ENCODE data around the gene CFAP46.

CFAP46 gene

GRCh38 chr10:132947843-132948242 is 5.5 kb upstream of the CFAP46 start:
- TF ChIP-seq SIN3A (IDR thresholded peaks at IDR 0.05; ENCODE audit: borderline replicate concordance, insufficient read depth, low read length) (no peak), POLR2AphosphoS5 (IDR thresholded peaks at IDR 0.05; ENCODE audit: low read depth, low read length) (no peak), FOXP2 (optimal IDR thresholded peaks at IDR 0.05; ENCODE audit: borderline replicate concordance, extremely low read depth, extremely low read length, insufficient read depth) (no peak), TAF1 (IDR thresholded peaks at IDR 0.05; ENCODE audit: borderline replicate concordance, insufficient read depth, low read length) (no peak)
- TF ChIP-seq, protein P1, sequence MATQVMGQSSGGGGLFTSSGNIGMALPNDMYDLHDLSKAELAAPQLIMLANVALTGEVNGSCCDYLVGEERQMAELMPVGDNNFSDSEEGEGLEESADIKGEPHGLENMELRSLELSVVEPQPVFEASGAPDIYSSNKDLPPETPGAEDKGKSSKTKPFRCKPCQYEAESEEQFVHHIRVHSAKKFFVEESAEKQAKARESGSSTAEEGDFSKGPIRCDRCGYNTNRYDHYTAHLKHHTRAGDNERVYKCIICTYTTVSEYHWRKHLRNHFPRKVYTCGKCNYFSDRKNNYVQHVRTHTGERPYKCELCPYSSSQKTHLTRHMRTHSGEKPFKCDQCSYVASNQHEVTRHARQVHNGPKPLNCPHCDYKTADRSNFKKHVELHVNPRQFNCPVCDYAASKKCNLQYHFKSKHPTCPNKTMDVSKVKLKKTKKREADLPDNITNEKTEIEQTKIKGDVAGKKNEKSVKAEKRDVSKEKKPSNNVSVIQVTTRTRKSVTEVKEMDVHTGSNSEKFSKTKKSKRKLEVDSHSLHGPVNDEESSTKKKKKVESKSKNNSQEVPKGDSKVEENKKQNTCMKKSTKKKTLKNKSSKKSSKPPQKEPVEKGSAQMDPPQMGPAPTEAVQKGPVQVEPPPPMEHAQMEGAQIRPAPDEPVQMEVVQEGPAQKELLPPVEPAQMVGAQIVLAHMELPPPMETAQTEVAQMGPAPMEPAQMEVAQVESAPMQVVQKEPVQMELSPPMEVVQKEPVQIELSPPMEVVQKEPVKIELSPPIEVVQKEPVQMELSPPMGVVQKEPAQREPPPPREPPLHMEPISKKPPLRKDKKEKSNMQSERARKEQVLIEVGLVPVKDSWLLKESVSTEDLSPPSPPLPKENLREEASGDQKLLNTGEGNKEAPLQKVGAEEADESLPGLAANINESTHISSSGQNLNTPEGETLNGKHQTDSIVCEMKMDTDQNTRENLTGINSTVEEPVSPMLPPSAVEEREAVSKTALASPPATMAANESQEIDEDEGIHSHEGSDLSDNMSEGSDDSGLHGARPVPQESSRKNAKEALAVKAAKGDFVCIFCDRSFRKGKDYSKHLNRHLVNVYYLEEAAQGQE (IDR thresholded peaks at IDR 0.05; ENCODE audit: insufficient read depth in 1 of 2, low read depth in 2 of 2, low read length in 2 of 2), result no peak

- TF ChIP-seq FOXP2 (optimal IDR thresholded peaks at IDR 0.05; ENCODE audit: borderline replicate concordance, extremely low read depth, extremely low read length, insufficient read depth), result no peak
- no peak for TF ChIP-seq SIN3A (IDR thresholded peaks at IDR 0.05; ENCODE audit: borderline replicate concordance, insufficient read depth, low read length)
Observed at GRCh38 chr10:132946806-132947546, 4.6 kb upstream of the CFAP46 start.

DNA sequence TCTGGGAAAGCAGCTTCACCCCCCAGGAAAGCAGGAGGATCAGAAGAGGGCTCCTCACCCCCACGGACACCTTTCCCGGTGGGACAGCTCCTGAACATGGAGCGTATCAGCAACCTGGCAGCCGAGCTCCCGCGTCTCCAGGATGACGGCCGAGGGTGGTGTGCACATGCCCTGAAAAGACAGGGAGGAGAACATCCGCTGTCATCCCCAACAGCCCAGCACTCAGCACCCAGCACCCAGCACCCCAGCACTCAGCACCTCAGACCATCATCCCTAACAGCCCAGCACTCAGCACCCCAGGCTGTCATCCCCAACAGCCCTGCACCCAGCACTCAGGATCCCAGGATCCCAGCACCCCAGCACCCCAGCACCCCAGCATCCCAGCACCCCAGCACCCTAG is 3.9 kb upstream of the CFAP46 start:
- TF ChIP-seq SIN3A (IDR thresholded peaks at IDR 0.05; ENCODE audit: borderline replicate concordance, insufficient read depth, low read length), result no peak
- TF ChIP-seq TAF1 (IDR thresholded peaks at IDR 0.05; ENCODE audit: borderline replicate concordance, insufficient read depth, low read length), result no peak
- TF ChIP-seq POLR2AphosphoS5 (IDR thresholded peaks at IDR 0.05; ENCODE audit: low read depth, low read length), result no peak
- TF ChIP-seq FOXP2 (optimal IDR thresholded peaks at IDR 0.05; ENCODE audit: borderline replicate concordance, extremely low read depth, extremely low read length, insufficient read depth), result no peak

- TF ChIP-seq TAF1 (IDR thresholded peaks at IDR 0.05; ENCODE audit: borderline replicate concordance, insufficient read depth, low read length), result no peak
- TF ChIP-seq SIN3A (IDR thresholded peaks at IDR 0.05; ENCODE audit: borderline replicate concordance, insufficient read depth, low read length), result no peak
- no peak for TF ChIP-seq POLR2AphosphoS5 (IDR thresholded peaks at IDR 0.05; ENCODE audit: low read depth, low read length)
- TF ChIP-seq, protein P1 (IDR thresholded peaks at IDR 0.05; ENCODE audit: insufficient read depth in 1 of 2, low read depth in 2 of 2, low read length in 2 of 2), result no peak
- no peak for TF ChIP-seq FOXP2 (optimal IDR thresholded peaks at IDR 0.05; ENCODE audit: borderline replicate concordance, extremely low read depth, extremely low read length, insufficient read depth)
Observed at GRCh38 chr10:132945894-132946255, 3.5 kb upstream of the CFAP46 start.

DNA sequence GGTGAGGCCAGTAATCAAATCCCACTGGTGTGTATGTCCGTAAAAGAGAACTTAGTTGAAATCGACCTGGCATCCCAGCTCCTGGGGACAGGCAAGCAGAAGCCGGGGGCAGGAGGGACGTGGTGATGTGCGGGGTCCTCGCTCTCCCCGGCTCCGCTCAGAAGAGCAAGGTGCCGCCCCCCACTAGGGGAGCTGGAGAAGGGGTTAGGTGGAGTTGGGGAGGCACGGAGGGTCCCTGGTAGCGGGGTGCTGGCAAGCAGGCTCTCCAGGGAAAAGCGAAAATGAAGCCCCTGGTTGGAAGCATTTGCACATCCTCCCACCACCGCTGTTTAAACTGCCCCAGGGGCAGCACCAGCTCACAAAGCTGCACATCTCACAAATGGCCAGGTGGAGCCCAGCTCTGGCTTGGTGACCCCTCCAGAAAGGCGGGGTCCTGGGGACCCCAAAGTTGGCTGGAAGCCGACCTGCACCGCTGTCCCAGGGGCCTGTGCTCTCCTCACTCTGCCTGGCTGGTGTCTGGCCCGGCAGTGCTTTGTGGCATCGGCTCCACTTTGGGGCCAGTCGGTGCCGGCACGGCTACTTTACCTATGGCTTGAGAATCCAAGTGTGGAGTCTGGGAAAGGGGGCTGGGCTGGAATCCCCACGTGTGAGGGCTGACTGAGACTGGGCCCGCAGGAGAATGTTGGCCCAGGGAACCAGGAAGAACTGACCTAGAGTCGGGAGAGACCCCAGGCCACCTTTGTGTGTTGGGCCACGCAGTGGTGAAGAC is 2.9 kb upstream of the CFAP46 start:
- TF ChIP-seq FOXP2 (optimal IDR thresholded peaks at IDR 0.05; ENCODE audit: borderline replicate concordance, extremely low read depth, extremely low read length, insufficient read depth), result no peak
- no peak for TF ChIP-seq POLR2AphosphoS5 (IDR thresholded peaks at IDR 0.05; ENCODE audit: low read depth, low read length)
- TF ChIP-seq, protein P1 (IDR thresholded peaks at IDR 0.05; ENCODE audit: insufficient read depth in 1 of 2, low read depth in 2 of 2, low read length in 2 of 2), result no peak
- TF ChIP-seq SIN3A (IDR thresholded peaks at IDR 0.05; ENCODE audit: borderline replicate concordance, insufficient read depth, low read length), result no peak
- no peak for TF ChIP-seq TAF1 (IDR thresholded peaks at IDR 0.05; ENCODE audit: borderline replicate concordance, insufficient read depth, low read length)

GRCh38 chr10:132944510-132944909 is 2.1 kb upstream of the CFAP46 start:
- TF ChIP-seq SIN3A (IDR thresholded peaks at IDR 0.05; ENCODE audit: borderline replicate concordance, insufficient read depth, low read length) (no peak), FOXP2 (optimal IDR thresholded peaks at IDR 0.05; ENCODE audit: borderline replicate concordance, extremely low read depth, extremely low read length, insufficient read depth) (no peak), TAF1 (IDR thresholded peaks at IDR 0.05; ENCODE audit: borderline replicate concordance, insufficient read depth, low read length) (no peak), POLR2AphosphoS5 (IDR thresholded peaks at IDR 0.05; ENCODE audit: low read depth, low read length) (no peak)
- TF ChIP-seq, protein P1 (IDR thresholded peaks at IDR 0.05; ENCODE audit: insufficient read depth in 1 of 2, low read depth in 2 of 2, low read length in 2 of 2), result no peak
